SU-DHL-6 (cell line): Measurements from ENCODE around the gene PPP1R9B.

Experiments
- EZH2phosphoT487 ChIP-seq: fragments of 200-600 bp; sonication (generic), shearing (Covaris generic); conservative IDR thresholded peaks from 2 replicates; pipeline ENCODE4 v1.6.1; 2018; ENCODE audit warnings: mild to moderate bottlenecking, antibody characterized with exemption, low read length, moderate library complexity, mixed read lengths
- TF ChIP-seq, protein P1 (sequence below): fragments of 200-600 bp; sonication (generic); IDR thresholded peaks from one replicate; pipeline ENCODE4 v1.5.1; 2017; ENCODE audit warnings: antibody characterized with exemption, mild to moderate bottlenecking, low read length, moderate library complexity; ENCODE audit not compliant: insufficient read depth, poor library complexity, severe bottlenecking

DNA sequence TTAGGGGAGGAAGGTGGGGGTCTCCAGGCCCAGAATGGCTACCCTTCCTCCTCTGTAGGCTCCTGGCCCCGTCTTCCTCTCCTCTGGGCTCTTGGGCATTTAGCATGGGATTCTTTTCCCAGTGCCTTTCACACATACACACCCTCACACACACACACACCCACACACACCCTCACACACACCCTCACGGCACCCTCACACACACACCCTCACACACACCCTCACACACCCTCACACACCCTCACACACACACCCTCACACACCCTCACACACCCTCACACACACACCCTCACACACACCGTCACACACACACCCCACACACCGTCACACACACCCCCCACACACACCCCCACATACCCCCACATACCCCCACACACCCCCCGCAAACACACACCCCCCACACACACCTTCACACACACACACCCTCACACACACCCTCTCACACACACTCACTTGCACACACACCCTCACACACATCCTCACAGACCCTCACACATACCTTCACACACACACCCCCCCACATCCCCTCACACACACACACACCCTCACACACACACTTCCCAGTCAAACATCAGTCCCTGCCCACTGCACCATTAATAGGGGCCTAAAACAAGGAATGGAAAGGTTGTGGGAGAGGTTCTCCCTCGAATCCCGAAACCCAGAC is 16.2 kb upstream of the PPP1R9B start:
- TF ChIP-seq, protein P1, sequence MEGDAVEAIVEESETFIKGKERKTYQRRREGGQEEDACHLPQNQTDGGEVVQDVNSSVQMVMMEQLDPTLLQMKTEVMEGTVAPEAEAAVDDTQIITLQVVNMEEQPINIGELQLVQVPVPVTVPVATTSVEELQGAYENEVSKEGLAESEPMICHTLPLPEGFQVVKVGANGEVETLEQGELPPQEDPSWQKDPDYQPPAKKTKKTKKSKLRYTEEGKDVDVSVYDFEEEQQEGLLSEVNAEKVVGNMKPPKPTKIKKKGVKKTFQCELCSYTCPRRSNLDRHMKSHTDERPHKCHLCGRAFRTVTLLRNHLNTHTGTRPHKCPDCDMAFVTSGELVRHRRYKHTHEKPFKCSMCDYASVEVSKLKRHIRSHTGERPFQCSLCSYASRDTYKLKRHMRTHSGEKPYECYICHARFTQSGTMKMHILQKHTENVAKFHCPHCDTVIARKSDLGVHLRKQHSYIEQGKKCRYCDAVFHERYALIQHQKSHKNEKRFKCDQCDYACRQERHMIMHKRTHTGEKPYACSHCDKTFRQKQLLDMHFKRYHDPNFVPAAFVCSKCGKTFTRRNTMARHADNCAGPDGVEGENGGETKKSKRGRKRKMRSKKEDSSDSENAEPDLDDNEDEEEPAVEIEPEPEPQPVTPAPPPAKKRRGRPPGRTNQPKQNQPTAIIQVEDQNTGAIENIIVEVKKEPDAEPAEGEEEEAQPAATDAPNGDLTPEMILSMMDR, result no peak
- TF ChIP-seq EZH2phosphoT487, result no peak
